ENCODE data around the gene COQ10A. TPM values are rescaled to one million over a fixed set of nuclear protein-coding genes. Genes with fewer than 3 reads are reported as not detected.

Gene COQ10A
- total and polyA plus RNA-seq, 9 of the 15 experiments (the other 6 are each of a cell fraction or from before 2014, with no cell fraction given) = 3.1 to 26.4 (median 12.7) TPM

- TF ChIP-seq, protein P1, sequence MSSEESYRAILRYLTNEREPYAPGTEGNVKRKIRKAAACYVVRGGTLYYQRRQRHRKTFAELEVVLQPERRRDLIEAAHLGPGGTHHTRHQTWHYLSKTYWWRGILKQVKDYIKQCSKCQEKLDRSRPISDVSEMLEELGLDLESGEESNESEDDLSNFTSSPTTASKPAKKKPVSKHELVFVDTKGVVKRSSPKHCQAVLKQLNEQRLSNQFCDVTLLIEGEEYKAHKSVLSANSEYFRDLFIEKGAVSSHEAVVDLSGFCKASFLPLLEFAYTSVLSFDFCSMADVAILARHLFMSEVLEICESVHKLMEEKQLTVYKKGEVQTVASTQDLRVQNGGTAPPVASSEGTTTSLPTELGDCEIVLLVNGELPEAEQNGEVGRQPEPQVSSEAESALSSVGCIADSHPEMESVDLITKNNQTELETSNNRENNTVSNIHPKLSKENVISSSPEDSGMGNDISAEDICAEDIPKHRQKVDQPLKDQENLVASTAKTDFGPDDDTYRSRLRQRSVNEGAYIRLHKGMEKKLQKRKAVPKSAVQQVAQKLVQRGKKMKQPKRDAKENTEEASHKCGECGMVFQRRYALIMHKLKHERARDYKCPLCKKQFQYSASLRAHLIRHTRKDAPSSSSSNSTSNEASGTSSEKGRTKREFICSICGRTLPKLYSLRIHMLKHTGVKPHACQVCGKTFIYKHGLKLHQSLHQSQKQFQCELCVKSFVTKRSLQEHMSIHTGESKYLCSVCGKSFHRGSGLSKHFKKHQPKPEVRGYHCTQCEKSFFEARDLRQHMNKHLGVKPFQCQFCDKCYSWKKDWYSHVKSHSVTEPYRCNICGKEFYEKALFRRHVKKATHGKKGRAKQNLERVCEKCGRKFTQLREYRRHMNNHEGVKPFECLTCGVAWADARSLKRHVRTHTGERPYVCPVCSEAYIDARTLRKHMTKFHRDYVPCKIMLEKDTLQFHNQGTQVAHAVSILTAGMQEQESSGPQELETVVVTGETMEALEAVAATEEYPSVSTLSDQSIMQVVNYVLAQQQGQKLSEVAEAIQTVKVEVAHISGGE (CRISPR knock-in tag; IDR thresholded peaks at IDR 0.05) = no peak; a peak in 1 of 6 replicates
- TF ChIP-seq ZNF707 (CRISPR knock-in tag; conservative IDR thresholded peaks at IDR 0.05) (no peak), CLOCK (CRISPR knock-in tag; IDR thresholded peaks at IDR 0.05; ENCODE audit: borderline replicate concordance) (no peak), TAF7 (tag; IDR thresholded peaks at IDR 0.05) (0 out of 2 replicates have a peak, but pooled peaks have one; percentile 58), ZNF311 (CRISPR knock-in tag; IDR thresholded peaks at IDR 0.05) (no peak), KLF10 (CRISPR knock-in tag; IDR thresholded peaks at IDR 0.05) (no peak), NFYB (IDR thresholded peaks at IDR 0.05; ENCODE audit: extremely low read depth, insufficient read length) (no peak), BRF1 (IDR thresholded peaks at IDR 0.05; ENCODE audit: borderline replicate concordance, extremely low read depth, insufficient read length) (no peak), THRAP3 (IDR thresholded peaks at IDR 0.05; ENCODE audit: borderline replicate concordance) (no peak), HBP1 (CRISPR knock-in tag; IDR thresholded peaks at IDR 0.05) (no peak), ZNF217 (CRISPR knock-in tag; IDR thresholded peaks at IDR 0.05) (no peak), ZFX (CRISPR knock-in tag; IDR thresholded peaks at IDR 0.05) (0 out of 2 replicates have a peak, but pooled peaks have one; percentile 8), COPS2 (conservative IDR thresholded peaks at IDR 0.05) (no peak), NCOA6 (IDR thresholded peaks at IDR 0.05) (no peak)
- TF ChIP-seq, protein P2, sequence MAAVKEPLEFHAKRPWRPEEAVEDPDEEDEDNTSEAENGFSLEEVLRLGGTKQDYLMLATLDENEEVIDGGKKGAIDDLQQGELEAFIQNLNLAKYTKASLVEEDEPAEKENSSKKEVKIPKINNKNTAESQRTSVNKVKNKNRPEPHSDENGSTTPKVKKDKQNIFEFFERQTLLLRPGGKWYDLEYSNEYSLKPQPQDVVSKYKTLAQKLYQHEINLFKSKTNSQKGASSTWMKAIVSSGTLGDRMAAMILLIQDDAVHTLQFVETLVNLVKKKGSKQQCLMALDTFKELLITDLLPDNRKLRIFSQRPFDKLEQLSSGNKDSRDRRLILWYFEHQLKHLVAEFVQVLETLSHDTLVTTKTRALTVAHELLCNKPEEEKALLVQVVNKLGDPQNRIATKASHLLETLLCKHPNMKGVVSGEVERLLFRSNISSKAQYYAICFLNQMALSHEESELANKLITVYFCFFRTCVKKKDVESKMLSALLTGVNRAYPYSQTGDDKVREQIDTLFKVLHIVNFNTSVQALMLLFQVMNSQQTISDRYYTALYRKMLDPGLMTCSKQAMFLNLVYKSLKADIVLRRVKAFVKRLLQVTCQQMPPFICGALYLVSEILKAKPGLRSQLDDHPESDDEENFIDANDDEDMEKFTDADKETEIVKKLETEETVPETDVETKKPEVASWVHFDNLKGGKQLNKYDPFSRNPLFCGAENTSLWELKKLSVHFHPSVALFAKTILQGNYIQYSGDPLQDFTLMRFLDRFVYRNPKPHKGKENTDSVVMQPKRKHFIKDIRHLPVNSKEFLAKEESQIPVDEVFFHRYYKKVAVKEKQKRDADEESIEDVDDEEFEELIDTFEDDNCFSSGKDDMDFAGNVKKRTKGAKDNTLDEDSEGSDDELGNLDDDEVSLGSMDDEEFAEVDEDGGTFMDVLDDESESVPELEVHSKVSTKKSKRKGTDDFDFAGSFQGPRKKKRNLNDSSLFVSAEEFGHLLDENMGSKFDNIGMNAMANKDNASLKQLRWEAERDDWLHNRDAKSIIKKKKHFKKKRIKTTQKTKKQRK (IDR thresholded peaks at IDR 0.05; ENCODE audit: borderline replicate concordance, low read depth, low read length) = no peak
Measured at GRCh38 chr12:56300644-56301464, 34.1 kb downstream of the COQ10A start (continued).

All from K562 (cell line).